ENCODE results near the gene VPS36.

DNA sequence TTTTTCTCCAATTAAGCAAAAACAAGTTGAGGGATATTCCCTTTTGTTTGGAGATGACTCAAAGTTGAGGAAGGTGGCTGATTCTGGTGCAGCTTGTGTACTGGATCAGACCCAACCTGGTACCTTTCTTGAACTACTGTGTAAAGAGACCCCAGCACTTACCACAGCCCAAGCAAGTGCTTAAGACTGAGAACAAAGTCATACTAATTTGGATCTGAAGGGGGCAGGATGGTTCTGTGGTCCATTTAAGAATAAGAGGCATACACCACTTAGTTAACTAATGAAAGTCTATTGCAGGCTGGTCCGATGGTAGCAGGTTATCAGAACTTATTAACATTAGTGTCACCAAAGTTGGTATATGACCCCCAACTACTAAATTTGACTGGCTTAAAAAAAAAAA, 50.7 kb downstream of the VPS36 start:
- TF ChIP-seq, protein P1, sequence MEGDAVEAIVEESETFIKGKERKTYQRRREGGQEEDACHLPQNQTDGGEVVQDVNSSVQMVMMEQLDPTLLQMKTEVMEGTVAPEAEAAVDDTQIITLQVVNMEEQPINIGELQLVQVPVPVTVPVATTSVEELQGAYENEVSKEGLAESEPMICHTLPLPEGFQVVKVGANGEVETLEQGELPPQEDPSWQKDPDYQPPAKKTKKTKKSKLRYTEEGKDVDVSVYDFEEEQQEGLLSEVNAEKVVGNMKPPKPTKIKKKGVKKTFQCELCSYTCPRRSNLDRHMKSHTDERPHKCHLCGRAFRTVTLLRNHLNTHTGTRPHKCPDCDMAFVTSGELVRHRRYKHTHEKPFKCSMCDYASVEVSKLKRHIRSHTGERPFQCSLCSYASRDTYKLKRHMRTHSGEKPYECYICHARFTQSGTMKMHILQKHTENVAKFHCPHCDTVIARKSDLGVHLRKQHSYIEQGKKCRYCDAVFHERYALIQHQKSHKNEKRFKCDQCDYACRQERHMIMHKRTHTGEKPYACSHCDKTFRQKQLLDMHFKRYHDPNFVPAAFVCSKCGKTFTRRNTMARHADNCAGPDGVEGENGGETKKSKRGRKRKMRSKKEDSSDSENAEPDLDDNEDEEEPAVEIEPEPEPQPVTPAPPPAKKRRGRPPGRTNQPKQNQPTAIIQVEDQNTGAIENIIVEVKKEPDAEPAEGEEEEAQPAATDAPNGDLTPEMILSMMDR (conservative IDR thresholded peaks at IDR 0.05; ENCODE audit: low read depth, low read length) = 0 out of 2 replicates have a peak, but pooled peaks have one; percentile 21
- no peak for TF ChIP-seq EZH2 (IDR thresholded peaks at IDR 0.05; ENCODE audit: borderline replicate concordance, low read depth, low read length, poor library complexity, severe bottlenecking)
